Activated CD8-positive, alpha-beta T cell treated with anti-CD3 and anti-CD28 coated beads for 36 hours (primary cell): ENCODE results near the gene IL16. TPM values are rescaled to one million over a fixed set of nuclear protein-coding genes. Genes with fewer than 3 reads are reported as not detected.

ENCODE experiments used
- ATAC-seq: fragments of 200-7000 bp; cut with Tn5 transposase; one replicate; pipeline ENCODE4 v1.10.0; 2021; ENCODE audit warnings: mild to moderate bottlenecking, moderate library complexity
- CTCF ChIA-PET: fragments of 350-600 bp; sonication (Branson Sonifier 250); formaldehyde crosslinking; loops from one replicate; lab custom pipeline; 2021; ENCODE audit warnings: antibody characterized with exemption; lab: Charles Lee
- POLR2A ChIA-PET: fragments of 350-600 bp; sonication (Branson Sonifier 250); formaldehyde crosslinking; loops from one replicate; lab custom pipeline; 2021; ENCODE audit warnings: antibody characterized with exemption; lab: Charles Lee
- DNase-seq: peaks from one replicate; pipeline ENCODE4 v3.0.0-alpha.2; 2020
- H3K27ac Mint-ChIP-seq: one replicate; pipeline ENCODE4 v1.8.0; 2021; ENCODE audit warnings: mild to moderate bottlenecking, mixed read lengths
- H3K27me3 Mint-ChIP-seq: one replicate; pipeline ENCODE4 v1.8.0; 2021; ENCODE audit warnings: mixed read lengths
- H3K36me3 Mint-ChIP-seq: one replicate; pipeline ENCODE4 v1.8.0; 2021; ENCODE audit warnings: low read depth, mixed read lengths
- H3K4me1 Mint-ChIP-seq: one replicate; pipeline ENCODE4 v1.8.0; 2021; ENCODE audit warnings: low read depth, mixed read lengths
- H3K4me3 Mint-ChIP-seq: one replicate; pipeline ENCODE4 v1.8.0; 2021; ENCODE audit warnings: mild to moderate bottlenecking, moderate library complexity, mixed read lengths
- H3K9me3 Mint-ChIP-seq: one replicate; pipeline ENCODE4 v1.8.0; 2021; ENCODE audit warnings: mixed read lengths
- CTCF ChIP-seq: fragments of 200-600 bp; IDR thresholded peaks from one replicate; pipeline ENCODE4 v1.8.0; 2022; ENCODE audit warnings: antibody characterized with exemption, mild to moderate bottlenecking
- intact Hi-C: fragments of 100-400 bp; cut with micrococcal nuclease; formaldehyde crosslinking; loops from one replicate; pipeline ENCODE4 v1.10.0; 2022
- total RNA-seq, 2 experiments: library from RNA; stranded (reverse); gene quantifications; one replicate each; pipeline ENCODE4 v1.2.3, GENCODE V29; 2021

IL16 gene
- total RNA-seq, 2 experiments from 2014 or later = 130 to 138 TPM

- peaks cover 3% of the 10 kb centered on the region for H3K27me3 Mint-ChIP-seq
- no peak for TF ChIP-seq CTCF
- no peaks in the 10 kb centered on the region for H3K4me1 Mint-ChIP-seq
- DNase-seq = no peak
- ChIA-PET CTCF (interaction anchor here (1.2 to 2.2 kb wide), 4 partner anchors 9 to 152 kb away, joined by 5 to 8 read pairs (median 6); no protein-coding TSS in a partner anchor), POLR2A (interaction anchor here (0.8 kb wide), 1 partner anchor 814 kb away, joined by 3 read pairs; no protein-coding TSS in a partner anchor)
- H3K36me3 Mint-ChIP-seq = no peaks in the 10 kb centered on the region
- ATAC-seq = no peak
- no peaks in the 10 kb centered on the region for H3K9me3 Mint-ChIP-seq
- no peak overlapping the region for H3K27ac Mint-ChIP-seq
- intact Hi-C loops = loop anchor here (10.0 kb wide), 1 partner anchor 265 kb away; no protein-coding TSS in a partner anchor
- H3K4me3 Mint-ChIP-seq = no peak overlapping the region
Observed at GRCh38 chr15:81259760-81260298, 63.1 kb downstream of the IL16 start.

- H3K27me3 Mint-ChIP-seq = peaks cover 5% of the 10 kb centered on the region
- no peak overlapping the region for H3K4me3 Mint-ChIP-seq
- ChIA-PET POLR2A (no interaction called here), CTCF (interaction anchor here (1.0 to 2.2 kb wide), 7 partner anchors 9 to 154 kb away, joined by 3 to 14 read pairs (median 5); no protein-coding TSS in a partner anchor)
- H3K36me3 Mint-ChIP-seq = no peaks in the 10 kb centered on the region
- H3K27ac Mint-ChIP-seq = no peak overlapping the region
- no peak for TF ChIP-seq CTCF
- DNase-seq (no peak), ATAC-seq (no peak)
- intact Hi-C loops = loop anchor here (10.0 kb wide), 1 partner anchor 266 kb away; no protein-coding TSS in a partner anchor
- H3K4me1 Mint-ChIP-seq = peaks cover 13% of the 10 kb centered on the region
- H3K9me3 Mint-ChIP-seq = no peaks in the 10 kb centered on the region
Observed at GRCh38 chr15:81261172-81261811, 64.6 kb downstream of the IL16 start.

- no peak for DNase-seq
Observed at GRCh38 chr15:81263477-81263876, 66.8 kb downstream of the IL16 start.

GRCh38 chr15:81264072-81264857 lies 67.6 kb downstream of the IL16 start:
- no peaks in the 10 kb centered on the region for H3K9me3 Mint-ChIP-seq
- no peak for ATAC-seq
- no peak for TF ChIP-seq CTCF
- H3K4me3 Mint-ChIP-seq = no peak overlapping the region
- H3K27ac Mint-ChIP-seq = no peak overlapping the region
- CTCF ChIA-PET = interaction anchor here (1.0 to 6.4 kb wide), 7 partner anchors 9 to 288 kb away, joined by 3 to 195 read pairs (median 42); no protein-coding TSS in a partner anchor
- intact Hi-C loops = loop anchor here (10.0 kb wide), 1 partner anchor 269 kb away; no protein-coding TSS in a partner anchor
- POLR2A ChIA-PET = no interaction called here
- peaks cover 34% of the 10 kb centered on the region for H3K4me1 Mint-ChIP-seq
- no peak for DNase-seq
- H3K27me3 Mint-ChIP-seq = peaks cover 3% of the 10 kb centered on the region
- no peaks in the 10 kb centered on the region for H3K36me3 Mint-ChIP-seq

More at GRCh38 chr15:81263477-81263876, 66.8 kb downstream of the IL16 start:
- no peak overlapping the region for H3K27ac Mint-ChIP-seq
- no peak for ATAC-seq
- no peak for TF ChIP-seq CTCF
- ChIA-PET POLR2A (no interaction called here), CTCF (interaction anchor here (0.7 to 2.1 kb wide), 5 partner anchors 71 to 156 kb away, joined by 3 to 14 read pairs (median 3); no protein-coding TSS in a partner anchor)
- peaks cover 3% of the 10 kb centered on the region for H3K27me3 Mint-ChIP-seq
- no peak overlapping the region for H3K4me3 Mint-ChIP-seq
- H3K4me1 Mint-ChIP-seq = peaks cover 26% of the 10 kb centered on the region
- intact Hi-C loops = loop anchor here (10.0 kb wide), 1 partner anchor 269 kb away; no protein-coding TSS in a partner anchor
- no peaks in the 10 kb centered on the region for H3K9me3 Mint-ChIP-seq
- no peaks in the 10 kb centered on the region for H3K36me3 Mint-ChIP-seq
